Testis (tissue), 3 donors: ENCODE data around the gene SH3YL1. TPM values are rescaled to one million over a fixed set of nuclear protein-coding genes. Genes with fewer than 3 reads are reported as not detected.

Experiments used
- DNase-seq: peaks from one replicate; pipeline ENCODE4 v3.0.0-alpha.2; 2019
- H3K27ac ChIP-seq, 2 donors: fragments of 200-600 bp; sonication (generic); one replicate each; pipeline ENCODE4 v1.5.1; 2019
- H3K27me3 ChIP-seq: fragments of 200-600 bp; sonication (generic); one replicate; pipeline ENCODE4 v1.5.1; 2019
- H3K36me3 ChIP-seq: fragments of 200-600 bp; sonication (generic); one replicate; pipeline ENCODE4 v1.5.1; 2017; ENCODE audit warnings: low read depth; ENCODE audit errors: missing control alignments
- H3K4me1 ChIP-seq: fragments of 200-600 bp; sonication (generic); one replicate; pipeline ENCODE4 v1.5.1; 2019
- H3K4me3 ChIP-seq, 2 donors: fragments of 200-600 bp; sonication (generic); one replicate each; pipeline ENCODE4 v1.5.1; 2017 to 2019
- H3K9me3 ChIP-seq: fragments of 200-600 bp; sonication (generic); one replicate; pipeline ENCODE4 v1.5.1; 2017
- POLR2A ChIP-seq: fragments of 450-650 bp; IDR thresholded peaks from one replicate; pipeline ENCODE4 v1.6.1; 2017; ENCODE audit warnings: antibody characterized with exemption, mild to moderate bottlenecking, moderate library complexity
- WGBS, 2 donors: methylation state at CpG; one replicate each; pipeline ENCODE4 v1.1.5; 2018; 5-methylcytosine and 5-hydroxymethylcytosine counted together
- intact Hi-C: fragments of 100-400 bp; cut with DNase I; formaldehyde crosslinking; loops from one replicate; pipeline ENCODE4 v1.15.1; 2023; ENCODE audit warnings: low total_unique reads
- polyA plus RNA-seq: library from polyadenylated mRNA; stranded (reverse); fragments of 350-450 nt; fragmentation: Illumina TruSeq; extraction: RNeasy Lipid Tissue Mini Kit (QIAGEN cat#74804); gene quantifications from one replicate; pipeline ENCODE4 v1.2.3, GENCODE V29; 2014; ENCODE audit warnings: low read depth, low replicate concordance; ENCODE audit not compliant: insufficient read depth
- total RNA-seq, 2 donors: library from RNA; depleted of rRNA; stranded (reverse); fragments of >200 nt; gene quantifications; one replicate each; pipeline ENCODE4 v1.2.3, GENCODE V29; 2016
- TF ChIP-seq, protein P1 (sequence below), 3 experiments: fragments of 450-650 bp in 2 of 3; fragments of 200-600 bp in 1 of 3; sonication (generic) in 1 of 3; IDR thresholded peaks; one replicate each; pipeline ENCODE4 v1.5.1; 2016 to 2019; ENCODE audit warnings: antibody characterized with exemption in 3 of 3, mild to moderate bottlenecking in 2 of 3, moderate library complexity in 1 of 3

Gene SH3YL1
- total and polyA plus RNA-seq, 3 donors from 2014 or later, result 55.0 to 92.3 (median 73.7) TPM

DNA sequence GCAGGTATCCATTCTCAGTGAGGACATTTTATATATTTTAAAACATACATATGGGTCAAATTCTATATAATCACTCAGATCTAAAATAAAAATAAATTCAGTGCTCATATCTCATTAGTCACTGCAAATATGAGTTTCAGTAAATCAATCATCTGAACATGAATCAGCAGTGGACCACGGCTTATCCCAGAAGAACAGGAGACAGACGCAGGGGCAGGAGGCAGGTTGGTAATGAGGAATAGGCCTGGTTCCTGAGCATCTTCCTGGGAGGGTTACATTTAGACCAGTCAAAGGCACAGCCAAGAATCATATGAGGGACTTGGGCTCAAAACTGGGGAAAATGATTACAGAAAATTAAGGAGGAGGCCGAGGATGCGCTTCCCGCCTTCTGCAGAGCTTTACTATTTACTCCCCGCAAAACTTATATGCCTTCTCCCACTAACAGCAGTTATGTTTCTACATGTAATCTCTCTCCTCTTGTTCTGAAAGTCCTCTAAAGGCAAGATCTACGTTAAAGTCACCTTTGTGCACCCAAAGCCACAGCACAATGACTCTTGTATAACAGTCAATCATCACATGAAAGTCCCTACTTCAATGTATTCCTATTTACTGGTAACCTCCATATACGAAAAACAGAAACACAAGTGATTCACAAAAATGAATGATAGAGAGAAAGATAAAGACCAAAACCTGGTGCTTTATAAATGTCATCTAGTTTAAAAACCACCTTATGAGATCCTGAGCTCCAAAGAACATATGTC is 35.1 kb downstream of the SH3YL1 start:
- no peaks in the 10 kb centered on the region for H3K27me3 ChIP-seq
- intact Hi-C loops, result no loop called here
- no peak for DNase-seq
- WGBS, 2 donors, result 93 to 95% methylated on average over 8 of the region's 8 CpGs
- no peaks in the 10 kb centered on the region for H3K36me3 ChIP-seq
- TF ChIP-seq, protein P1, sequence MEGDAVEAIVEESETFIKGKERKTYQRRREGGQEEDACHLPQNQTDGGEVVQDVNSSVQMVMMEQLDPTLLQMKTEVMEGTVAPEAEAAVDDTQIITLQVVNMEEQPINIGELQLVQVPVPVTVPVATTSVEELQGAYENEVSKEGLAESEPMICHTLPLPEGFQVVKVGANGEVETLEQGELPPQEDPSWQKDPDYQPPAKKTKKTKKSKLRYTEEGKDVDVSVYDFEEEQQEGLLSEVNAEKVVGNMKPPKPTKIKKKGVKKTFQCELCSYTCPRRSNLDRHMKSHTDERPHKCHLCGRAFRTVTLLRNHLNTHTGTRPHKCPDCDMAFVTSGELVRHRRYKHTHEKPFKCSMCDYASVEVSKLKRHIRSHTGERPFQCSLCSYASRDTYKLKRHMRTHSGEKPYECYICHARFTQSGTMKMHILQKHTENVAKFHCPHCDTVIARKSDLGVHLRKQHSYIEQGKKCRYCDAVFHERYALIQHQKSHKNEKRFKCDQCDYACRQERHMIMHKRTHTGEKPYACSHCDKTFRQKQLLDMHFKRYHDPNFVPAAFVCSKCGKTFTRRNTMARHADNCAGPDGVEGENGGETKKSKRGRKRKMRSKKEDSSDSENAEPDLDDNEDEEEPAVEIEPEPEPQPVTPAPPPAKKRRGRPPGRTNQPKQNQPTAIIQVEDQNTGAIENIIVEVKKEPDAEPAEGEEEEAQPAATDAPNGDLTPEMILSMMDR (IDR thresholded peaks at IDR 0.05), result no peak
- no peak for TF ChIP-seq POLR2A
- no peak overlapping the region for H3K27ac ChIP-seq
- no peak overlapping the region for H3K4me3 ChIP-seq
- H3K4me1 ChIP-seq, result peaks cover 6% of the 10 kb centered on the region
- no peaks in the 10 kb centered on the region for H3K9me3 ChIP-seq

DNA sequence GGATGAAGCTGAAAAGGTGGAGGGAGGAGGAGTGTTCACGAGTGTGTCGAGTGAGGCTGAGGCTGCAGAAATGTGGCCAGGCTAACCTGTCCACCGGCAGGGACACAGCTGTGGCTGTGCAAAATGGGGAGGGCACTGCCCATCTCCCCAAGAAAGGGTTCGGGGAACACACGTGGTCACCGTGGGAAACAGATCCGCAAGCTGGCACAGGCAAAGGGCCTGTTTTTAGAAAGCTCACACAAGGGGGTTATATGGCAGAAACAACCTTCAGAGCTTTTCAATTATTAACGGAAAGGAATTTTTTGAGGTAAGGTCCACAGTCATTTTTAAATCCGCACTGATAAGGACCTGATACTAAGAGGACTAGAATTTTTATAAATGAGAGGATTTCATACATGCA is 35.7 kb downstream of the SH3YL1 start:
- DNase-seq, result no peak
- Histone ChIP-seq H3K9me3 (no peaks in the 10 kb centered on the region), H3K27ac (no peak overlapping the region), H3K27me3 (no peaks in the 10 kb centered on the region), H3K4me1 (peaks cover 6% of the 10 kb centered on the region), H3K36me3 (no peaks in the 10 kb centered on the region), H3K4me3 (no peak overlapping the region)
- intact Hi-C loops, result no loop called here
- 94 to 96% methylated on average over 9 of the region's 9 CpGs for WGBS, 2 donors
- TF ChIP-seq POLR2A, result no peak
- TF ChIP-seq, protein P1 (IDR thresholded peaks at IDR 0.05), result no peak

DNA sequence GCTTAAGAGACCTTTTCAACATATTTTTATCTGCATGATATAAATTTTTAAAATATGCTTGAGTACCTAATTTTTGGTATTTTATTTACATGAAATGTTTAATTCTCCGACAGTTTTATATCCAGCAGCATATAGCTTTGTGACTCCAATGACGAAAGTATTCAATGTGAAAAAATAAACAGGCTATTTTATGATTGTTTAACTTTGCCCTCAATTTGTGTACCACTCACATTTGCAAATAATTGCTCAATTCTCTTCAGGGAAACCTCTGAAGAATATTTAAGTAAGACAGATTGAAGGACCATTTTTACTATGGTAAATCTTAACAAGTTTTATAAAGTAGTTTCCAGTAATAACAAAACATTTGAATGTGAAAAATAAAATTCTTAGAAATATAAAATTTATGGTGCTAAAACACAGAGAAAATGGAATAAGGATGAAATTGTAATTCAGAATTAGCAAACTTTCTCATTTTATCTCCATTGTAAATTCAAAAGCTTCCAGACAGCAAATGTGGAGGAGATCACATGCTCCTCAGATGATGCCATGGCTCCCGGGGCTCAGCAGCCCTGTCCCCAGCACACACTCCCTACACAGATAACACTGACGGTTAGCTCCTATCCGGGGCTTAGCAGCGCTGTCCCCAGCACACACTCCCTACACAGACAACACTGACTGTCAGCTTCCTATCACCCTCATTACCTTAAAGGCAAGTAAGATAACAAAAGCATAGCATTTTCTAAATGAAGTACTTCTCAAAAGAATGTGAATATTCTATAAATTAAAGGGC is 39.7 kb downstream of the SH3YL1 start:
- peaks cover 2% of the 10 kb centered on the region for H3K36me3 ChIP-seq
- no peak for TF ChIP-seq POLR2A
- TF ChIP-seq, protein P1 (IDR thresholded peaks at IDR 0.05), result no peak
- intact Hi-C loops, result no loop called here
- no peak overlapping the region for H3K27ac ChIP-seq
- no peaks in the 10 kb centered on the region for H3K27me3 ChIP-seq
- H3K4me3 ChIP-seq, result no peak overlapping the region
- no peak for DNase-seq
- no peaks in the 10 kb centered on the region for H3K9me3 ChIP-seq
- 74 to 92% methylated on average over 6 of the region's 6 CpGs for WGBS, 2 donors
- H3K4me1 ChIP-seq, result no peaks in the 10 kb centered on the region

DNA sequence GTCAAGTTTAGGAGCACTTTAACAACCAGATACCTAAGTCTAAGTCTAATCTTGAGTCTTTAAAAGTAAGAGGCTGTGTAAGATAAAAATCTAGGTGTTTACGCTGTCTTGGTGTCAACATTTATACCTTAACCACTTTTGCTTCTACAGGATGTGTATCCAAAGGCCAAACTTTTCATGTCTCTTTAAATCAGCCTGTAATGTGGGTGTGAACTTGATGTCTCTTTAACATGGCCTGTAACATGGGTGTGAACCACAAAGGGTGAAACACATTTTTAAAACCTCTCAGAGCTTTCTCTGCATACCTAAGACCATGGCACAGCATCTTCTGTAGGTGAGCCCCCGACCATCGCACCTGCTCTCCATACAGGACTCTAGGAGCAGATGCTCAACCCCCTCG is 40.4 kb downstream of the SH3YL1 start:
- H3K27ac ChIP-seq, result no peak overlapping the region
- H3K36me3 ChIP-seq, result peaks cover 5% of the 10 kb centered on the region

More for the DNA sequence above, 40.4 kb downstream of the SH3YL1 start:
- no peaks in the 10 kb centered on the region for H3K27me3 ChIP-seq
- intact Hi-C loops, result no loop called here
- TF ChIP-seq, protein P1 (IDR thresholded peaks at IDR 0.05), result no peak
- no peak for TF ChIP-seq POLR2A
- no peaks in the 10 kb centered on the region for H3K4me1 ChIP-seq
- H3K9me3 ChIP-seq, result no peaks in the 10 kb centered on the region
- no peak overlapping the region for H3K4me3 ChIP-seq
- no peak for DNase-seq
- WGBS, 2 donors, result 71 to 78% methylated on average over 4 of the region's 4 CpGs
